DMS153 (cell line): Measurements from ENCODE around the gene TMEM186.
"Not testable (repeated sequence)": the region's sequence is repeated elsewhere in the genome, so short reads cannot be mapped to it uniquely, and the experiment has no call there.

ENCODE experiments used
- DNase-seq: peaks from one replicate; lab custom pipeline; 2025; lab: John Stamatoyannopoulos, UW

The TMEM186 gene, protein sequence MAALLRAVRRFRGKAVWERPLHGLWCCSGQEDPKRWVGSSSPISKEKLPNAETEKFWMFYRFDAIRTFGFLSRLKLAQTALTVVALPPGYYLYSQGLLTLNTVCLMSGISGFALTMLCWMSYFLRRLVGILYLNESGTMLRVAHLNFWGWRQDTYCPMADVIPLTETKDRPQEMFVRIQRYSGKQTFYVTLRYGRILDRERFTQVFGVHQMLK

DNA sequence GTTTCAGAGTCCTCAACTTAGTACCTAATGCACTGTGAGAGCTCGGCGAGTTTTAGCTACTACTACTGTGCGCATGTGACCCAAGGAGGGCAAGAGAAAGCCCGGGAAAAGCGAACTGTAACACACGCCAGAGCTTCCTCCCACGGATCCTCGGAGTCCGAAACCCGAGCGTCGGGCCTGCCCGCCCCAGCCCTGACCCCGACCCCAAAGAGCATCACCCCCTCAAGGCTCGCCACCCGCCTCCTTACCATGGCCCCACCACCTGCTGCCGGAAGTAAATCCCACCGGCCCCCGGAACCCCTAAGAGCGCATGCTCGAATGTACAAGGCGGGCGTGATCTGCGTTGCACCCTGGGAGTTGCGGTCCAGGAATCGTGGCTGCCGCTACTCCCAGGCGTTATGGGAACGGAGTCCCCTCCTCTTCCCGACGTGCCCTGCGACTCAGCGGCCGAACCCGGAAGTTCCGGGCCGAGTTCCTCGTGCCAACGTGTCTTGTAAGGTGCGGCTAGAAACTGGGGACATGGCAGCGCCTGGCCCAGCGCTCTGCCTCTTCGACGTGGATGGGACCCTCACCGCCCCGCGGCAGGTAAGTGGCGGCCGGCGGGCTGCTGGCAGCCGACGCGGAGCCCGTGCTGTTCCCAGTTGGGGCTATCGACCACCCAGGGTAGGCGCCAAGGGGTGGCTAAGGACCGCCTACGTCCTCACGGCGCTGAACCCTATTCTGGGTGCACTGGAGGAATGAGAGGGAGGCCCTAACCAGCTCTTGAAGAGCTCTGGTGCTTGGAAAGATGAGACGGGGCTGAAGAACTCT lies at the start of gene TMEM186, which contains the start of gene PMM2:
TMEM186 (minus strand) TSS at position 276 of the 810 bp plus-strand sequence; CDS start at position 251, 25 bp downstream.
PMM2 (plus strand) TSS at position 476 of the 810 bp plus-strand sequence; CDS start at position 520, 44 bp downstream.
- peak; percentile 93 for DNase-seq

DNA sequence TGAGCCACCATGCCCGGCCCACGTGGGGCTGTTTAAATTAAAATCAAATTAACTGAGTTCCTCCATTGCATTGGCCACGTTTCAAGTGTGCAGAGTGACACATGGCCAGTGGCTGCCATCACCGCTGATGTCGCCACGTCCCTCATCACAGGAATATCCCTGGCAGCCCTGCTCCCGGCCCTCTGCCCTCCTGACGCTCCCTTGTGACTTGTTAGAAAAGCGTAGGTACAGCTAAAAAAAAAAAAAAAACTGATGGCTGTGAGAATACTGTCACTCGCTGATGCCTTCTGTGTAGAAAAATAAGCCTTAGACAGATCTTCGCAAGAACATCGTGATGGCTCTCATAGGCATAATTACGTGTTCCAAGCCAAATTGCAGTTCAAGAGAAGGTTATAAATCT lies 49.7 kb upstream of the TMEM186 start:
- no peak for DNase-seq

DNA sequence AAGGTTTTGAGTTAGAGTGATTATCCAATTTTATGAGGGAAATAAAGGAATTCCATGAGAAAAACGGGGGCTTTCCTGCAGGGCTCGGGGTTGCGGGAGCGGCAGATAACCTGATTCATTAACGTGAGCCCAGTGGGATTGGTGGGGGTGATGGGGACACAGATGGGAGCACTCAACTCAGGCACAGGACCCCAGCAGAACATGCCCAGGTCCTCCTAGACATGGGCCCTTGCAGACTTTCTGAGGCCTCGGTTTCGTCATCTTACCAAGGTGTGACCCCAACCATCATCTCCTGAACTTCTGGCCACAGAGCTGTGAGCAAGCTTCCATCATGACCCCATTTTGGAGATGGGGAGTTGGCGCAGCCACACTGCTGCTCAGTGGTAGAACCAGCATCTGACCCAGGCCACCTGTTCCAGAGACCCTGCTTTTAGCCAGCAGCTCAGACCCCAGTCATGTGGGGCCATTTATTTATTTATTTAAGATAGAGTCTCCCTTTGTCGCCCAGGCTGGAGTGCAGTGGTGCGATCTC lies 49.0 kb upstream of the TMEM186 start:
- no peak for DNase-seq

DNA sequence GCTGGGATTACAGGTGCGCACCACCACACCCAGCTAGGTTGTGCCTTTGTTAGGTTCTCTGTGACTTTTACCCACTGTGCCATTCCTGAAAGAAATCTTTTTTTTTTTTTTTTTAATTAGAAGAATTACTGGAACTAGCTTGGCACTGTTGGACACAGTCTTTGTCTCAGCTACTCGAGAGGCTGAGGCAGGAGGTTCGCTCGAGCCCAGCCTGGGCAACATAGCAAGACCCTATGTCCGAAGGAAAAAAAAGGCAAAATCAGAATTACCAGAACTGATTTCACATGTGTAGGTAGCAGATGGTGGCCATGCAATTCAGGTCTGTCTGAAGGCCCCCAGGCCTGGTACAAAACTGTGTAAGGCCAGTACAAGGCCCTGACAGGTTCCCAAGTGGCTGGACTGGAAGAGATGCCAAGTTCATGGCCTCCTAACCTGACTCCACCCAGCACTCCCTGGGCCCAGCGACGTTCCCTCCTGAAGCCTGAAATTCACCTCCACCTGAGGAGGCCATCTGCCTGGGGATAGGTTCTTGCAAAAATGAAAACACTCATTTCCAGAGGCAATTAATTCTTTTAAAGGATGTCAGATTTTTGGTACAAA lies 48.4 kb upstream of the TMEM186 start:
- no peak for DNase-seq

DNA sequence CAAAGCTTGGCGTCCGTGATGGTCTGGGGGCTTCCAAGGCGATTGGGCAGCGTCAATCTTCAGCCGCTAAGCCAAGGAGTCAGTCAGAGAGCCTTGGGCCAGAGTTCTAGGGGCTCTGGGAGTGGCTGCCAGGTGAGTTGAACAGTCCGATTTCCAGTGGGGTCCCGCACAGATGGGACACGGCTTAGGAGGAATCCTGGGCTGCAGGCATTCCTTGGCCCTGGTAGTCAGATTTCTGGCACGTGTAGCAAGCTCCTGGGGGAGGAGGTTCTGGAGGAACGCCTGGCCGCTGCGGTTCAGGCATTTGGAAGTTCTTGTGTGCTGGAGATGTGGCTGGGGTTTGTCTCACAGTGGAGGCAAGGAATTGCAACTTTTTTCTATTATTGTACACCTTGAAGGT lies 45.9 kb upstream of the TMEM186 start:
- not testable (repeated sequence) for DNase-seq

DNA sequence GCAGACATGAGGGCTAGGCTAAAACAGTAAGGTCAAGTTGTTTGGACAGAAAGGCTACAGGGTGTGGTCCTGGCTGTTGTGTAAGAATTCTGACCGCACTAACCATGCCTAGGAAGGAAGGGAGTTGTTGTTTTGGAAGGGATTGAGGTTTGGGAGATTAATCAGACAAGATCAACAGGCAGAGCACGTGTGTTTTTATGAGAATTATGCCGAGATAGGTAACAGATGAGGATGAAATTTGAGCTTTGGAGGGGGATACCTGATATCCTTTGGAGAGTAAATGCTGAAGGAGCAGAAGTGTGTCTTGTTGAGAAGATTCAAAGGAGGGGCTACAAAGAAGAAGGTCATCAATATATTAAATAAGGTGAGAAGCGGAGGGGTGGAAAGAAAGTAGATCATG lies 44.6 kb upstream of the TMEM186 start:
- not testable (repeated sequence) for DNase-seq

DNA sequence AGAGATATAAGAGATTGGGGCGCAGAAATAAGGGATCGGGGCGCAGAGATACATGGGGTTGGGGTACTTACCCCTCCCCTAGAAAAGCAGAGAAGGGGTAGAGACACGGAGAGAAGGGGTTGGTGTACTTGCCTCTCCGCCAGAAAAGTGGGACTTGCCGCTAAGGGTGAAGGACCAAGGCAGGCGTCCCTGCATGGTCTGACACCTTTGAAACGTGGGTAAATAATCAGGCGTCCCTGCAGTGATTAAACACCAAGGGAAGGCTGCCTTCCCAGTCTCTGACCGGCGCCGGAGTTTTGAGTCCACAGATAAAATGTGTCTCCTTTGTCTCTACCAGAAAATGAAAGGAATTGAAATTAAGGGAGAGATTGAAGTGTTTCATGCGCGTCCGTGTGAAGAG lies 40.2 kb upstream of the TMEM186 start:
- not testable (repeated sequence) for DNase-seq

DNA sequence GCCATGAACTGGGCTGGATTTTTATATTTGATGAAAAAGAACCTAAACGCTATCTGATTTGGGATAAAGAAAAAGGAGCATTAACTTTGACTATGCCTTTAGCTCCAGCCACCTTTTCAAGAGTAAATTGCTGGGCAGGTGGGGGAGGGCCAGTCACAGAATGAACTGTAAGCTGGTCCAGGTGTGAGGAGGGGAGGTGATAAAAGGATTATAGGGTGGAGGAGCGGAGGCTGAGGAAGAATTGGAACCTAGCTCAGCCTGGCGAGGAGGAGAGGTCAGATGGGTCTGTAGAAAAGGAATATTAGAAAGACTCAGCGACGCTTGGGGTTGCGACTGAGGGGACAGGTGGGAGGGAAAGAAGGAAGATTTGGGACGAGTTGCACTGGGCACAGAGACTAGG lies 39.4 kb upstream of the TMEM186 start:
- not testable (repeated sequence) for DNase-seq

DNA sequence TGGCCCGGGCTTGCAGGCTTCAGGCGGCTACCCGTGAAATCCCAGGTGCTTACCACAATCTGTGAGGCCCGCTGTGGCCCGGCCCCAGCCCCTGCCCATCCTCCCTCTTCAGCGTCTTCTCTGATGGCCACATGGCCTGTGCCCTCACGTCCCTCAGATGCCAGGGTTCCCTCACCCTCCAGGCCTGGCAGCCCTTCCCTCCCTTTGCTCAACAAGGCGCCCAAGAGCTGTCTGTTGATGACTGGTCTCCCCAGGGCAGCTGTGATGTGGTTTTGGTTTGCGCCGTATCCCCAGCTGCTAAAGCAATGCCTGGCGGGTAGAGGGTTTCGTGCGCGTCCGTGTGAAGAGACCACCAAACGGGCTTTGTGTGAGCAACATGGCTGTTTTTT lies 35.3 kb upstream of the TMEM186 start:
- no peak for DNase-seq

DNA sequence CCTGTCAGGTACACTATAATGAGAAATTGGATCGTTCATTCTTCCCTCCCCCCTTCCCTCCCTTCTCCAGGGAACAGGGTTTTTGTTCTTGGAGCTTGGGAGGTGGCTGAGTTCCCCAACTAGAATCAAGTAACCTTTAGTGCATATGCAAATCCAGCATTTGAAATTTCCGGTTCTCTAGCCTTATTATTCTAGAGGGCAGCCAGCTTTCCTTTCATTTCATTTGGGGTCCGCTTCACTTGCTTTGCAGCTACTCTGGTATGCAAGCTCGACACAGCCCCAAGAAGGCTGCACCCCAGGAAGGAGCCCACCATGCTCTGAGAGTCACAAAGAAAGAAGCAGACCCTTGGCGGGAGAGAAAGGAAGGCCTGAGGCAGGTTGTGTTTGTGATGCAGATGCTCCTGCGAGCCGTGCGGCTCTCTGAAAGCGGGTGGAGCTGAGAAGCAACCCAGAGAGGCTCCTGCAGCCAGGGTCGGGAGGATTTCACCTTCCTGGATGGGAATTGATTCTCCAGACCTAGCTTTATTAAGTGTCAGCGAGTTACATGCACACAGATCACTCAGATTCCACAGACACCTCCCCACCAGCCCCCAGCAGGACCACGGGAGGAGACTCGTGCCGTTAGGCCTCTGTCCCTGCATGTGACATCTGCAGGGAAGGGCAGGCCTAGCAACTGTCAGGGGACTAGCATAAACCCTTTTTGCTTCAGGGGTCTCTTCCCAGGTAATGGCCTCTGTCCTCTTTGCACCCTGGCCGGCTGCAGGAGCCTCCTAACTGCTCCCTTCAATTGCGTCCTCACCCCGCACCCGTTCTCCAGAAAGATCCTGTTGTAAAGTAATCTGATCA lies 34.7 kb upstream of the TMEM186 start:
- no peak for DNase-seq

DNA sequence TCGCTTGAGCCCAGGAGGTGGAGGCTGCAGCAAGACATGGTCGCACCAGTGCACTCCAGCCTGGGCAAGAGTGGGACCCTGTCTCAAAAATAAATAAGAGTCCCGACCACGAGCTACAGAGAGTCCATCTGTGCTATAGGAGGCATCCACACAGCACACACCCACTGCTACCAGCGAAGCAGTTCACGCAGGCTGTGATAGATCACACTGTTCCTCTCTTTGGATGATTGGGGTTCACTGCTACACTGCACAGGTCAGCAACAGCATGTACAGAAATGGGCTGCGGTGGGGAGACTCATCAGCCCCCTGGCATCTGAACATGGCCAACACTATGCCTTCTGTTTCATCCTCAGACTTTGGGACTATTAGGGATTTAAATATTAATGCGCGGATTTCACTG lies 34.0 kb upstream of the TMEM186 start:
- DNase-seq = no peak

DNA sequence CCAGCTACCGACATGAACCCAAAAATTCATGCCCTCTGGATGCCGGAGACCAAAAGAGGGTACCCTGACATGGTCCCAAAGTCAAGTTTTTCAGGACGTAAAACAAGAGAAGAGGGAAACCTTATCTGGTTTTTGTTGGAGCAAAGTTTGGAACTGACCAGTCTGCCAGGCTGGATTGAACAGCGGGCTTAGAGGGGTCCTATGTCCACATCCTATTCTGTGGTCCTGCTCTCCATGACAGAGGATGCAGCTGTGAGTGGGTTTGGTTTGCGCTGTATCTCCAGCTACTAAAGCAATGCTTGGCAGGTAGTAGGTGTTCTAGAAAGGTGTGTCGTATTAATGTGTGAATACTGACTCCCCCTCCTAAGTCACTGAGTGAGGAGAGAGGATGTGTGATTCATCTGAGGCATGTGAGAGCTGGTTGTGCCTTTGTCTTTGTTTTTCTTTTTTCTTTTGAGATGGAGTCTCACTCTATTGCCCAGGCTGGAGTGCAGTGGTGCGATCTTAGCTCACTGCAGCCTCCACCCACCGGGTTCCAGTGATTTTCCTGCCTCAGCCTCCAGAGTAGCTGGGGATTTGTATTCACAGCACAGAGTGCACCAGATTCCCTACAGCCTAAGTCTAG lies 31.2 kb upstream of the TMEM186 start:
- no peak for DNase-seq

DNA sequence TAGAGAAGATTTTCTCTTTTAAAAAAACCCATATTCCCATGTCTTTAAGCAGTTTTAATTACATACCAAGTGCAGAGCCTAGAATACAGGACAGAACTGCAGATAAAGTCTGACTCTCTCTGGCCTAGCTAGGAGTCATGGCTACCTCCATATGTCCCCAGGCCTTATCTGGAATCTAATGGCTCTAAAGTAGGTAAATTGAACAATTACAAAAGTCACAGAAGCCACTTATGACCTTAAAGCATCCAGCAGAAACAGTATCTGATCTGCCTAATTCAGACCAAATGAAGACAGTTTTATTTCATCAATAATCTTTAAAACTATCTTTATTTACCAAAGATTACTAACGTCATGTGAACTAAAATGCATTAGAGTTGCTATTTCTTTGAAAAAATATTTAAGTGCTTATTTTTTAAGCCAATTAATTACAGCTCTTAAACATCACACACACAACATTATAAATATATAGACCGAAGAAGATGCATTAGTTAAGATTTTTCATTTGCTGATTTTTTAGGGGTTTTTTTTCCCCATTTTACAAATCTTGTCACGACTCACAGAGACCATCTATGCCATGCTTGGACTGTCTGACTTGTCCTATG lies 28.9 kb upstream of the TMEM186 start:
- DNase-seq = no peak

DNA sequence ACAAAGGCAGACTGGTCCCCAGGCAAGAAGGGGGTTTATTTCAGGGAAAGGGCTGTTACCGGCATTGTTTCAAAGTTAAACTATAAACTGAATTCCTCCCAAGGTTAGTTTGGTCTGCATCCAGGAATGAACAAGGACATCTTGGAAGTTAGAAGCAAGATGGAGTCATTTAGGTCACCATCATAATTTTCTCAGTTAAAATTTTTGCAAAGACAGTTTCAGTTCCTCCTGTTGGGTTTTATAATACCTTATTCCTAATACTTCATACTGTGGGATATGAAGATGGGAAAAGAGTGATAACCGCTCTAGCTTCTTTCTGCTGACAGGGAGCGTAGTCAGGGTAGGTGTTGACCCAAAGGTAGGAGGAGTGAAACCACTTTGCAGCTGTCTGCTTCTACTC lies 25.0 kb upstream of the TMEM186 start:
- no peak for DNase-seq

DNA sequence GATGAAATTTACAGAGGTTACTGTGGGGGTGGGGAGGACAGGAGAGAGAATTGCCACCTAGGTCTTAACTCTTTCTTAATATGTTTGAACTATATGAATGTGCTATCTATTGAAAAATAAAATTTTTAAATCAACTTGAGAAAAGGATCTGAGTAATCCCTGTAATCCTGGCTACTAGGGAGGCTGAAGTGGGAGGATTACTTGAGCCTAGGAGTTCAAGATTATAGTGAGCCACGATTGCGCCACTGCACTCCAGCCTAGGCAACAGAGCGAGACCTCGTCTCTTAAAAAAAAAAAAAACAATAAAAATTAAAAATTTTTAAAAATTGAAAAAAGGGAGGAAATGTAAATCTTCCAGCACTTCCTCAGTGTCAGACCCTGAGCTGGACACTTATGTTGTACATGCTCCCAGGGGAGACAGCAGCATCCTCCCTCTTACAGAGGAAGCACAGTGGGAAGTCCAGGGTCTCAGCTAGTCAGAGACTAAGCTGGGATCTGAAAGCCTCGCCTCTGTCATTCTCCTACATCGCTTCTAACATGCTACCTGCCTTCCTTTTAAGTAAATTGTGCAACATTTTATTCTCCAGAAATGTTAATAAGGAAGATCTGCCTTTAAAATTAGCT lies 22.1 kb upstream of the TMEM186 start:
- no peak for DNase-seq

DNA sequence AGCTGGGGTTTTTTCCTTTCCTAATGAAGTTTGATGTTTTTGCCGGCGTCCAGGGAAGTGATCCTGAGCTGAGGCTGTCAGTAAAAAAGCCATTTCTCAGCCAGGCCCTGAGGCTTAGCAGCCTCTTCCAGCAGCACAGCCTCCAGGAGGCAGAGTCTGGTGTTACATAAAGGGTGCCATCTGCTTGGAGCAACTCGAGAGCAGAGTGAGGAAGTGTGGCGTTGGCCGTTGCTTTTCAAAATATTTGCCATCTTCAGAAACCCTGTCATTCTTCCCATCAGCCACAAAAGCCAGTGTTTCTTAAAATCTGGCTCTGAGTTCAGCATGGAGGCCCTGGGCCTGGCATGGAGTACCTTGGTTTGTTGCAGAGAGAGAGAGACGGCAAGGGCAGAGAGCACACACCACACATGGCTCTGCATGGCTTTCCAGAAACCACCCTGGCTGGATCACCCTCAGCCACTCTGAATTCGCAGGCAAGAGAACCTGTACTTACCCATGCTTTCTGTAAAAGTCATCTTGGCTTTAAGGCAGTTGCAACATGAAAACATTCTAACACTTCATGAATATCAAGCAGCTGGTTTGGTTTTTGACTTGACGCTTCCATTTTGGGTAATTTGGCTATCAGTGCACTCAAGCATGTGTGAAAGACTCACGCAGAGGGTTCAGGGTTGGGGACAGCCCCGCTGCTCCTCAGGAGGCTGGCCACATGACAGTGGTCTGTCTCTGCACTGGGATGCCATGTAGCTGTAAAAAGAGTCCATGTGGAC lies 21.2 kb upstream of the TMEM186 start:
- no peak for DNase-seq

DNA sequence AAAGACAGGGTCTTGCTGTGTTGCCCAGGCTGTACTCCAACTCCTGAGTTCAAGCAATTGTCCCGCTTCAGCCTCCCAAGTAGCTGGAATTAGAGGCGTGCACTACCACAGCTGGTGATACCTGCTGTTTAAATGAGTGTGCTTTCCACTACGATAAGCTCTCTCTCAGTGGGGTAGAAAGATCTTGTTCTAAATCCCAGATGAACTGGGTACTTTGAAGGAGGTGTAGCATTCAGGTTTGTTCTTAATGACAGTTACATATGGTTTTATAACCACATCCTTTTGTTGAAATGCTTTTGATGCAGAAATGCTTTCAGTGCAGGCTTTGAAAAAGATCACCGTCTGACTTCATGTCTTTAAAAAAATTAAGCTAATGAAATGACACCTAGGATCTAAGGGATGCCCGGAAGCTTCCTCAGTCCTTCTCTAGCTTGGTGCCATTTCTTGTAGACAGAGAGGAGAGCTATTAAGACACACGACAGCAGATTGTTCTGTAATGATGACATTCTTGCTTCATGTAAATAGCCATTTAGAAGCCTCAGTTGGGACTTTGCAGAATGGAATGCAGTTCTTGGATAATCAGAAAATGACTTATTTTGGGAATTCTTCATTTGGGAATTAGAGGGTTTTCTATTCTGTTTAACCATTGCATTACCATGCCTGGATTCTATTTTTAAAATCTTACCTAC lies 19.7 kb upstream of the TMEM186 start:
- no peak for DNase-seq

DNA sequence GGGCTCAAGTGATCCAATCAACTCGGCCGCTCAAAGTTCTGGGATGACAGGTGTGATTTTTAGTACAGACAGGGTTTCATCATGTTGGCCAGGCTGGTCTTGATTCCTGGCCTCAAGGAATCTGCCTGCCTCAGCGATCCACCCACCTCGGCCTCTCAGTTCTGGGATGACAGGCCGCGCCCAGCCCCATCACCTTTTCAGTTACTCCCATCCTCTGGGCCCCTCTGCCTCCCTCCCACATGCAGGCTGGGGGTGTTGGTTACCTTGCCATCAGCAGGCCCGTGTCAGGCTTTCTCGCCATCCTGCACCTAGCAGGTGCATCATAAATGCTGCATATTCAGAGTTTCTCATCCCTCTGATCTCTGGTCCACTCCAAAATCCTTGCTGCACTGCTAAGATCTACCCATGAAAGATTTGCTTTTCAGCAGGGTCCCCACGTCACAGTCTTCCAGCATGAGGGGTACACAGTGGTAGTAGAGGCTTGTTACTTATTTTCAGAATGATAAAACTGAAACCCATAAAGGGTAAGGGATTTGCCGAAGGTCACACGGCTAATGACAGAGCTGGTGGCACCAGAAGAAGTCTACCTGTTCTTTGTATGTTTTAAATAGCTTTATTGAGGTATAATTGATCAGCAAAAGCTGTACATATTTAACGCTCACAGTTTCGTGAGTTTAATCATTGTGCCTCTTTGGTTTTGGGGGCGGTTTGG lies 16.8 kb upstream of the TMEM186 start:
- no peak for DNase-seq
